MM.1S (cell line): Measurements from ENCODE around the gene IL1RAPL1.

Experiments used
- EZH2 ChIP-seq: fragments of 300-600 bp; sonication (generic); optimal IDR thresholded peaks from 2 replicates; pipeline ENCODE3; 2017; ENCODE audit warnings: low read depth, mild to moderate bottlenecking, antibody characterized with exemption, low read length, mixed read lengths
- EZH2phosphoT487 ChIP-seq: fragments of 300-600 bp; sonication (generic); IDR thresholded peaks from 2 replicates; pipeline ENCODE4 v1.6.1; 2018; ENCODE audit warnings: antibody characterized with exemption, low read length
- TF ChIP-seq, protein P1 (sequence below): fragments of 300-600 bp; sonication (generic); IDR thresholded peaks from 2 replicates; pipeline ENCODE4 v1.5.1; 2016; ENCODE audit warnings: antibody characterized with exemption, low read length, mixed read lengths

DNA sequence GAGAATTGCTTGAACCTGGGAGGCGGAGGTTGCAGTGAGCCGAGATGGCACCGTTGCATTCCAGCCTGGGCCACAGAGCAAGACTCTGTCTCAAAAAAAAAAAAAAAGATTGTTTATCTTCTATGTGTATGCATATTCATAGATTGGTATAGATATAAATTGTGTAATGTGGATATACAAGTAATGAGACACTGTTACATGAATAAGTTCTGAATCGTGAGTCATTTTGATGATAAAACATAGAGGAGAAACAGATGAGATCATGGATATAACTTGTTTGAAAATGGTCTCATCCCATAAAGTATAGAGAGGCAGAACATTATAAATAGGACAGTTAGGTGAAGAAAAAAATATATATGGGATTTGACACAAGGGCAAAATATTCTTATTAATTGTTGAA, 628.0 kb downstream of the IL1RAPL1 start:
- TF ChIP-seq, protein P1, sequence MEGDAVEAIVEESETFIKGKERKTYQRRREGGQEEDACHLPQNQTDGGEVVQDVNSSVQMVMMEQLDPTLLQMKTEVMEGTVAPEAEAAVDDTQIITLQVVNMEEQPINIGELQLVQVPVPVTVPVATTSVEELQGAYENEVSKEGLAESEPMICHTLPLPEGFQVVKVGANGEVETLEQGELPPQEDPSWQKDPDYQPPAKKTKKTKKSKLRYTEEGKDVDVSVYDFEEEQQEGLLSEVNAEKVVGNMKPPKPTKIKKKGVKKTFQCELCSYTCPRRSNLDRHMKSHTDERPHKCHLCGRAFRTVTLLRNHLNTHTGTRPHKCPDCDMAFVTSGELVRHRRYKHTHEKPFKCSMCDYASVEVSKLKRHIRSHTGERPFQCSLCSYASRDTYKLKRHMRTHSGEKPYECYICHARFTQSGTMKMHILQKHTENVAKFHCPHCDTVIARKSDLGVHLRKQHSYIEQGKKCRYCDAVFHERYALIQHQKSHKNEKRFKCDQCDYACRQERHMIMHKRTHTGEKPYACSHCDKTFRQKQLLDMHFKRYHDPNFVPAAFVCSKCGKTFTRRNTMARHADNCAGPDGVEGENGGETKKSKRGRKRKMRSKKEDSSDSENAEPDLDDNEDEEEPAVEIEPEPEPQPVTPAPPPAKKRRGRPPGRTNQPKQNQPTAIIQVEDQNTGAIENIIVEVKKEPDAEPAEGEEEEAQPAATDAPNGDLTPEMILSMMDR = no peak
- no peak for TF ChIP-seq EZH2
- TF ChIP-seq EZH2phosphoT487 = no peak
